Activated CD4-positive, alpha-beta T cell treated with anti-CD3 and anti-CD28 coated beads, Interleukin-2, Interleukin-4, amounts not matched to agents 100 ng/mL and 50 ng/mL, durations not matched to agents 16 hours and 8 hours (primary cell): Measurements from ENCODE around the gene TNFRSF8.

ENCODE experiments used
- DNase-seq: peaks from one replicate; pipeline ENCODE4 v3.0.0-alpha.2; 2020; ENCODE audit warnings: low spot score

TNFRSF8 gene

GRCh38 chr1:12188657-12189327, 125.7 kb downstream of the TNFRSF8 start:
- no peak for DNase-seq

DNA sequence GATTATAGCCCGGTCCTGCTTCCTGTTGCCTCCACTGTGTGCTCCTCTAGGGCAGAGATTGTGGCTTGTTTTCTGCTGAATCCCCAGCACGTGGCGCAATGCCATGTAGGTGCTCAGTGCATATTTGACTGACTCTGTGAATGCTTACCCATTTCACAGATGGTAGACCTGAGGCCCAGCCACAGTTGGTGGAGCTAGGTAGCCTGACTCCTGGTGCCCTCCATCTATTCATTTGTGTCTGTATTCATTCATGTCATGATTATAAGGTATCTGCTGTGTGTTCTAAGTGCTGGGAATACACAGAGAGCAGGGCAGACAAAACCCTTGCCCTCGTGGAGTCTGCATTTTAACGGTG, 126.2 kb downstream of the TNFRSF8 start:
- DNase-seq, result no peak

DNA sequence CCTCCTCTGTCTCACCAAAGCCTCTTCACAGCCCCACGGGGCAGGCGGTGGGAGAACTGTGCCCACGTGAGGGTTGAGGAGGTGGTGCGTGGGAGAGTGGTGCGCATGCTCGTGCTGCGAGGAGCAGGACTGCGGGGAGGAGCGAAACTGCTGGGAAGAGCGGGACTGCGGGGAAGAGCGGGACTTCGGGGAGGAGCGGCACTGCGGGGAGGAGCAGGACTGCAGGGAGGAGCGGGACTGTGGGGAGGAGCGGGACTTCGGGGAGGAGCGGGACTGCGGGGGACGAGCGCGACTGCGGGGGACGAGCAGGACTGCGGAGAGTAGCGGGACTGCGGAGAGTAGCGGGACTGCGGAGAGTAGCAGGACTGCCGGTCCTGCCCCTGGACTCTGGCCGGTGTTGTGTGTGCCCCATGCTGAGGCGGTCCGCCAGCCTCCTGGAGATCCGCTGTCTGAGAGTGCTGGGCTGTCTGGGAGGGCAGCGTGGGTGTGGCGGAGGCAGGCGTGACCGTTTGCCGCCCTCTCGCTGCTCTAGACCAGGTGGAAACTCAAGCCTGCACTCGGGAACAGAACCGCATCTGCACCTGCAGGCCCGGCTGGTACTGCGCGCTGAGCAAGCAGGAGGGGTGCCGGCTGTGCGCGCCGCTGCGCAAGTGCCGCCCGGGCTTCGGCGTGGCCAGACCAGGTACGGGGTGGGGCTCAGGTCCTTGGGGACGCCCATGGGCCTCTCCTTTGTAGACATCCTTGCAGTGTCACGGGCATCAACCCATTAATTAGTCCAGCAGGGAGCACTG, 128.3 kb downstream of the TNFRSF8 start:
- no peak for DNase-seq
